ENCODE data around the gene VWDE. TPM values are rescaled to one million over a fixed set of nuclear protein-coding genes. Genes with fewer than 3 reads are reported as not detected.

The VWDE gene
- total and polyA plus RNA-seq, 2 of the 13 experiments (the other 11 are each of a cell fraction or from before 2014, with no cell fraction given) = 0.12 to 0.27 TPM

DNA sequence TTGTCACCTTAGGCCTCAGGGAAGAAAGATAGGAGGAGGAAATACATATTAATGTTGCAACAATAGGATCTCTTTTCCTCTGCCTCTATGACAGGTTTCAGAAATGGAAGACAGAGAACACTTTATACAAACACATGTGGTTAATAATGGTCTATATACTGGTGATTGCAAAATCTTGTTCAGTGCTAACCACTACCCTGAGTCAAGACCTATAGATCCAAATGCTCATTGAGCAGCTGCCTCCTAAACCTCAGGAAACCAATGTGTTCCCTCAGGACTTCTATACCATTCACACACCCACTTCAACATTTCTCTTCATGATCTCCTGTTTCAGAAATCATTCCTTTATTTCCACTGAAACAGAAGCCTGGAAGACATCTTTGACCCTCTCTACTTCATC, 32.5 kb upstream of the VWDE start (continued):
- TF ChIP-seq, protein P1, sequence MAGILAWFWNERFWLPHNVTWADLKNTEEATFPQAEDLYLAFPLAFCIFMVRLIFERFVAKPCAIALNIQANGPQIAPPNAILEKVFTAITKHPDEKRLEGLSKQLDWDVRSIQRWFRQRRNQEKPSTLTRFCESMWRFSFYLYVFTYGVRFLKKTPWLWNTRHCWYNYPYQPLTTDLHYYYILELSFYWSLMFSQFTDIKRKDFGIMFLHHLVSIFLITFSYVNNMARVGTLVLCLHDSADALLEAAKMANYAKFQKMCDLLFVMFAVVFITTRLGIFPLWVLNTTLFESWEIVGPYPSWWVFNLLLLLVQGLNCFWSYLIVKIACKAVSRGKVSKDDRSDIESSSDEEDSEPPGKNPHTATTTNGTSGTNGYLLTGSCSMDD (CRISPR knock-in tag; IDR thresholded peaks at IDR 0.05) = no peak
- TF ChIP-seq SP140L (CRISPR knock-in tag; IDR thresholded peaks at IDR 0.05; ENCODE audit: borderline replicate concordance) (no peak), ZFP41 (CRISPR knock-in tag; IDR thresholded peaks at IDR 0.05; ENCODE audit: borderline replicate concordance) (no peak), ASH2L (IDR thresholded peaks at IDR 0.05; ENCODE audit: insufficient read length, low read depth, low read length) (no peak), GPN1 (CRISPR knock-in tag; IDR thresholded peaks at IDR 0.05; ENCODE audit: borderline replicate concordance) (no peak), MATR3 (CRISPR knock-in tag; IDR thresholded peaks at IDR 0.05) (no peak), NR2F6 (IDR thresholded peaks at IDR 0.05) (no peak), NR2F6 (CRISPR knock-in tag; IDR thresholded peaks at IDR 0.05) (no peak), HNF4G (IDR thresholded peaks at IDR 0.05; ENCODE audit: borderline replicate concordance, low read depth, low read length) (no peak), HNF4G (CRISPR knock-in tag; IDR thresholded peaks at IDR 0.05; ENCODE audit: borderline replicate concordance, low read depth) (no peak)
- TF ChIP-seq, protein P2, sequence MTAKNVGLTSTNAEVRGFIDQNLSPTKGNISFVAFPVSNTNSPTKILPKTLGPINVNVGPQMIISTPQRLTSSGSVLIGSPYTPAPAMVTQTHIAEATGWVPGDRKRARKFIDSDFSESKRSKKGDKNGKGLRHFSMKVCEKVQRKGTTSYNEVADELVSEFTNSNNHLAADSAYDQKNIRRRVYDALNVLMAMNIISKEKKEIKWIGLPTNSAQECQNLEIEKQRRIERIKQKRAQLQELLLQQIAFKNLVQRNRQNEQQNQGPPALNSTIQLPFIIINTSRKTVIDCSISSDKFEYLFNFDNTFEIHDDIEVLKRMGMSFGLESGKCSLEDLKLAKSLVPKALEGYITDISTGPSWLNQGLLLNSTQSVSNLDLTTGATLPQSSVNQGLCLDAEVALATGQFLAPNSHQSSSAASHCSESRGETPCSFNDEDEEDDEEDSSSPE (CRISPR knock-in tag; IDR thresholded peaks at IDR 0.05) = no peak
- TF ChIP-seq, protein P3, sequence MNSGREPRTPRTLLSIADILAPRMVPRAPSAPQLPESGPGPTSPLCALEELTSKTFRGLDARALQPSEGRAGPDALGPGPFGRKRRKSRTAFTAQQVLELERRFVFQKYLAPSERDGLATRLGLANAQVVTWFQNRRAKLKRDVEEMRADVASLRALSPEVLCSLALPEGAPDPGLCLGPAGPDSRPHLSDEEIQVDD (CRISPR knock-in tag; IDR thresholded peaks at IDR 0.05; ENCODE audit: borderline replicate concordance) = no peak
- TF ChIP-seq, protein P4, sequence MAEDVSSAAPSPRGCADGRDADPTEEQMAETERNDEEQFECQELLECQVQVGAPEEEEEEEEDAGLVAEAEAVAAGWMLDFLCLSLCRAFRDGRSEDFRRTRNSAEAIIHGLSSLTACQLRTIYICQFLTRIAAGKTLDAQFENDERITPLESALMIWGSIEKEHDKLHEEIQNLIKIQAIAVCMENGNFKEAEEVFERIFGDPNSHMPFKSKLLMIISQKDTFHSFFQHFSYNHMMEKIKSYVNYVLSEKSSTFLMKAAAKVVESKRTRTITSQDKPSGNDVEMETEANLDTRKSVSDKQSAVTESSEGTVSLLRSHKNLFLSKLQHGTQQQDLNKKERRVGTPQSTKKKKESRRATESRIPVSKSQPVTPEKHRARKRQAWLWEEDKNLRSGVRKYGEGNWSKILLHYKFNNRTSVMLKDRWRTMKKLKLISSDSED (CRISPR knock-in tag; IDR thresholded peaks at IDR 0.05) = no peak

All from HepG2 (cell line).